Kidney (tissue), 14 donors: ENCODE measurements around the gene KIAA1671. TPM values are rescaled to one million over a fixed set of nuclear protein-coding genes. Genes with fewer than 3 reads are reported as not detected.

Experiments
- DNase-seq, 5 donors: peaks; one replicate each; pipeline ENCODE4 v3.0.0-alpha.2; 2013 to 2020
- FAIRE-seq: peaks from 2 replicates; lab custom pipeline; 2012; peaks lifted over from hg19 to GRCh38; lab: Jason Lieb, UNC
- H3K27ac ChIP-seq, 2 donors: one replicate each; pipeline ENCODE4 v1.7.0; 2013; ENCODE audit warnings: low read depth in 2 of 2, low read length in 2 of 2, inconsistent platforms in 1 of 2
- H3K27me3 ChIP-seq: one replicate; pipeline ENCODE4 v1.7.1; 2013; ENCODE audit warnings: low read length, inconsistent platforms; ENCODE audit not compliant: control insufficient read depth, insufficient read depth
- H3K36me3 ChIP-seq, 3 donors: one replicate each; pipeline versions ENCODE4 v1.7.0 to v1.7.1; 2013; ENCODE audit warnings: low read length in 3 of 3, control low read depth in 1 of 3, inconsistent platforms in 1 of 3; ENCODE audit not compliant: insufficient read depth in 3 of 3, control insufficient read depth in 2 of 3
- H3K4me1 ChIP-seq, 3 donors: one replicate each; pipeline versions ENCODE4 v1.7.0 to v1.7.1; 2013; ENCODE audit warnings: low read length in 3 of 3, inconsistent platforms in 1 of 3, low read depth in 1 of 3; ENCODE audit not compliant: control insufficient read depth in 2 of 3, insufficient read depth in 2 of 3
- H3K4me3 ChIP-seq, 3 donors: one replicate each; pipeline versions ENCODE4 v1.7.0 to v1.8.1; 2013; ENCODE audit warnings: low read length in 3 of 3, control low read depth in 1 of 3, inconsistent platforms in 1 of 3
- H3K9ac ChIP-seq, 3 donors: one replicate each; pipeline versions ENCODE4 v1.7.0 to v1.7.1; 2013; ENCODE audit warnings: low read length in 3 of 3, control low read depth in 1 of 3, inconsistent platforms in 1 of 3
- H3K9me3 ChIP-seq, 3 donors: one replicate each; pipeline versions ENCODE4 v1.7.0 to v1.7.1; 2013; ENCODE audit warnings: low read length in 3 of 3, control low read depth in 1 of 3, inconsistent platforms in 1 of 3; ENCODE audit not compliant: control insufficient read depth in 2 of 3, insufficient read depth in 1 of 3
- CTCF ChIP-seq: IDR thresholded peaks from 3 replicates; pipeline ENCODE4 v1.5.1; 2012; ENCODE audit warnings: mild to moderate bottlenecking, moderate library complexity, borderline replicate concordance; ENCODE audit not compliant: insufficient read depth; ENCODE audit errors: extremely low read depth
- intact Hi-C: fragments of 100-400 bp; cut with DNase I; formaldehyde crosslinking; loops from one replicate; pipeline ENCODE4 v1.11.1; 2022
- polyA plus RNA-seq: library from polyadenylated mRNA; stranded (reverse); fragments of 350-450 nt; fragmentation: Illumina TruSeq; extraction: RNeasy Lipid Tissue Mini Kit (QIAGEN cat#74804); gene quantifications from one replicate; pipeline ENCODE4 v1.2.3, GENCODE V29; 2014; ENCODE audit warnings: low read depth, low replicate concordance; ENCODE audit not compliant: insufficient read depth
- total RNA-seq: library from RNA; stranded (reverse); fragmentation: NEBNext Ultra II Directional; extraction: Animal tissue kit (Norgen Biotek cat#: 25700); gene quantifications from one replicate; pipeline ENCODE4 v1.2.1, GENCODE V29; 2021
- donor health status: control.
- donor health status: control.
- donor health status: control.
- donor health status: control.
- donor health status: control.
- donor health status: DM: yes; HTN: yes; CAD: no.
- donor health status: Normal renal cell carcinoma (clear cell type).

The KIAA1671 gene
- total and polyA plus RNA-seq, 2 donors from 2014 or later = 7.3 to 65.2 TPM

- H3K36me3 ChIP-seq = peaks cover 3 to 21% (median 11%) of the 10 kb centered on the region in 3 donors
- FAIRE-seq = no peak
- no peaks in the 10 kb centered on the region for H3K27me3 ChIP-seq
- no peaks in the 10 kb centered on the region for H3K9me3 ChIP-seq
- H3K4me3 ChIP-seq = no peak overlapping the region
- DNase-seq = peak in 3 of 5 donors; percentile 42 to 66 (median 65)
- no peaks in the 10 kb centered on the region for H3K4me1 ChIP-seq
- H3K27ac ChIP-seq = no peak overlapping the region
- intact Hi-C loops = no loop called here
- TF ChIP-seq CTCF = no peak
- H3K9ac ChIP-seq = no peak overlapping the region
Observed at GRCh38 chr22:25193548-25193947, 241.0 kb downstream of the KIAA1671 start.

- Histone ChIP-seq H3K9me3 (no peaks in the 10 kb centered on the region), H3K9ac (no peak overlapping the region), H3K27me3 (no peaks in the 10 kb centered on the region), H3K36me3 (peaks cover 3 to 21% (median 11%) of the 10 kb centered on the region in 3 donors), H3K27ac (no peak overlapping the region), H3K4me3 (no peak overlapping the region), H3K4me1 (peaks cover 0 to 4% (median 0%) of the 10 kb centered on the region in 3 donors)
- DNase-seq = no peak
- intact Hi-C loops = no loop called here
- FAIRE-seq = no peak
- no peak for TF ChIP-seq CTCF
Observed at GRCh38 chr22:25196326-25196725, 243.8 kb downstream of the KIAA1671 start.

- Histone ChIP-seq H3K9me3 (no peaks in the 10 kb centered on the region), H3K27me3 (no peaks in the 10 kb centered on the region), H3K36me3 (peaks cover 0 to 18% (median 6%) of the 10 kb centered on the region in 3 donors), H3K4me3 (no peak overlapping the region), H3K9ac (no peak overlapping the region), H3K27ac (no peak overlapping the region), H3K4me1 (peaks cover 0 to 4% (median 0%) of the 10 kb centered on the region in 3 donors)
- intact Hi-C loops = no loop called here
- FAIRE-seq (no peak), DNase-seq (no peak)
- TF ChIP-seq CTCF = no peak
Observed at GRCh38 chr22:25197340-25197739, 244.8 kb downstream of the KIAA1671 start.
